Renal pelvis (tissue), 12 donors: Measurements from ENCODE around the gene GPR50. TPM values are rescaled to one million over a fixed set of nuclear protein-coding genes. Genes with fewer than 3 reads are reported as not detected.

Experiments used
- DNase-seq: peaks from one replicate; pipeline ENCODE4 v3.0.0-alpha.2; 2013
- long read RNA-seq, 16 experiments: transcript quantifications; one replicate each; lab custom pipeline, GENCODE V29; 2026
- polyA plus RNA-seq, 3 donors: library from polyadenylated mRNA; unstranded; fragments of 120-200 nt; gene quantifications; one replicate each; pipeline ENCODE4 v1.2.1, GENCODE V29; 2013; ENCODE audit not compliant: insufficient read length in 3 of 3

GPR50 gene
- polyA plus RNA-seq = not detected
- long read RNA-seq, donor 1 = 0 reads
- long read RNA-seq, donor 2 = 0 reads
- long read RNA-seq, donor 3 = 0 reads
- long read RNA-seq, donor 4 = 0 reads
- long read RNA-seq, donor 5 = 0 reads
- long read RNA-seq, donor 6 = 0 reads
- long read RNA-seq, donor 7 = 0 reads
- long read RNA-seq, donor 8 = 0 reads
- long read RNA-seq, donor 9 = 0 reads
- long read RNA-seq, donor 10 = 0 reads
- long read RNA-seq, donor 11, partial matches to known transcripts = 0 of 1 reads
- long read RNA-seq, donor 11, other reads (novel, unspliced or antisense) = 0 of 1 reads
- long read RNA-seq, donor 12 = 0 reads
- long read RNA-seq, donor 13 = 0 reads
- long read RNA-seq, donor 14 = 0 reads
- long read RNA-seq, donor 15 = 0 reads
- long read RNA-seq, donor 16 = 0 reads

DNA sequence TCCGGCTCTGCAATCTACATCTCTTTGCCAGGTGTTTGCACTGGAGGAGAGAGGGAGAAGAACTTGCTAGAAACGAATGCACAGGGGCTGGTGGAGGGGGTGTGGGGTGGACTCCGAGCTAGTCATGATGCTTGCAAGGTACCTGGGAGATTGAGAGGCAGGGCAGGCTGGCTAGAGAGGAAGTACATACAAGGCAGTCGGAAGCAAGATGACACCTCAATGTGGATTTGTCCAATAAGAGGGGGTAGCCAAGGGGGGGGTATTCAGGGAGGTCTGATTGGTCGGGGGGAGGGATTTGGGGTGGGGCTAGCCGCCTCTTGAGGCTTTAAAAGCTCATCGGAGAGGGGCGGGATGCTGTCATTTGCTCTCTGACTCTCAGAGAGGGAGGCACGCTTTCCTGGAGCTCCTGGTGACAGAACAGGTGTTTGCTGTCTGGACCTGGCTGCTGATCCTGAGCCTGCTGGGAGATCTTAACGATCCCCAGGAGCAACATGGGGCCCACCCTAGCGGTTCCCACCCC is at the start of gene GPR50:
Gene GPR50 (plus strand): TSS at position 354 of the 520 bp plus-strand sequence. CDS start 138 bp downstream, at position 492.
- DNase-seq = no peak

DNA sequence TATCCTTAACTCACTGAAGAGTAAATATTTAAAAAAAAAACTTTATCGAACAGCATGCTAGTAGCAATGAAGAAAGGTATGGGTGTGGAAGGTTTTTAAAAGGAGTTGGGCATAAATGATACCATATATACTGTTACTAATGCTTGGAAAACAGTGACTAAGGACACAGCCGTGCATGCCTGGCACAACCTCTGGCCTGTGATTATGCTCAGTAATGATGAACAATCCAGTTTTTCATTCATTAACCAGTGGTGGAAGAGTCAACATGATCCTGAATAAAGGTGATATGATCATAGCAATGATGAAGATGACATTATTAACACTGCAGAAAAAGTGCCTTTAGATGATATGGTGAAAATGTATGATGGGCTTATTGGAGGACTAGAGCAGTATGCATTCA is 43.9 kb upstream of the GPR50 start:
- no peak for DNase-seq

DNA sequence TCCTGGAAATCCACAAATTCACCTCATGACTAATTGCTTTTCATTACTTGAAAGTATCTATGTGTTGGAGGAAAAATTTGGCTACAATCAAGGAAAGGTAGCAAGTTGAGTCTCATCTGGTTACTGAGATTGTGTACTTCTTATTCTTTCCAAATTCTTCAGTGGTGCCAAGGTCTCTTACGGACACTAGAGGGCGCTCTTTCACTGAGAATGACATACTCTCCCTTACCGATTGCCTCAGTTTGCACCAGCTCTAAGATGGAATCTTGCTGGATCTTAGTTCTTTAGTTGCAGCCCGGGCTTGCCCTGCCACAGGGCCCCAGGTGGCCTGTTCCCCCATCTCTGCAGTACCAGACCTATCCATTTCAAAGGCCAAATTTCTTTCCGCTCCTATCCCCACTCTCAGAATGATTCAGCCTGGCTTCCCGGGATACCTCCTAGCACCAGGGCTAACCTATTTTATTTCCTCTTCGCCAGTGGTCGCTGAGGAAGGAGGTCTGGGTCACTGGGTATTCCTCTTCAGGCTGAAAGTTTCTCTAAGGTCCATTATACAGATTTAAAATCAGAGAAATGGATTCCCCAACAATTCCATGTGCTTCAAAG is 24.6 kb upstream of the GPR50 start:
- peak; percentile 34 for DNase-seq

DNA sequence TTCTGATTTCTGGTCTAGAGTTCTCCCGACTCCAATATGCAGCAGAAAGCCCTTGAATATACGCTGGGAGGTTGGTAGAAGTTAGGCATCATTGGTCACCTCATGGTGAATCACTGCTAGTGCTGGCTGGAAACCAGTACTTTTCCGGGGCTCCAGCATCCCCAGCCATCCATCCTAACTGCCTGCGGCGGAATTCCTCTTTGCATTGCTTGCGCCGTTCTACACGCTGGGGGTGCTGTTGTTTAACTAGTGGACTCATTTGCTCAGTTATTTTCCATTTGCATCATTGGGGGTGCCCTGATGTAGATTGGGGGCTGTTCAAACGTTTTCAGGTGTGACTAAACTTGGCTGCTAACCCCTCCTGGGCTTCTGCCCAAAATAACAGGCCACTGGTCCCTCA is 23.3 kb upstream of the GPR50 start:
- DNase-seq = no peak

DNA sequence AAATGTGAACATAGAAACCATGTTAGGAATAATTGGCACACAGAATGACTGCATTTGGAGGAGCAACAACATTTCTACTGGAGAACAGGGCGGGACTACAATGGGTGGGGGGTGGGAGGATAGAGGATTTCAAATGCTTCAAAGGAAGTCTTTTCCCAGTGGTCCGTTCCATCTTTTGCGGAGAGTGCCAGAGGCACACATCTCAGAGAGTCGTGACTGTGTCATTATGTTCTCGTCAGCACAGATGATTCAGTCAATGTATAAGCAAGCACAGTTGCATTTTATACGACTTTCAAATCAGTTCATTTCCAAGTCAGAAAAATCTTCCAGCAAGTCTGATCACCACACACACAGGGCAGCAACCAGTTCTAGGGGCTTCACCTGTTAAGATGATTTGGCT is 22.7 kb upstream of the GPR50 start:
- DNase-seq = no peak

DNA sequence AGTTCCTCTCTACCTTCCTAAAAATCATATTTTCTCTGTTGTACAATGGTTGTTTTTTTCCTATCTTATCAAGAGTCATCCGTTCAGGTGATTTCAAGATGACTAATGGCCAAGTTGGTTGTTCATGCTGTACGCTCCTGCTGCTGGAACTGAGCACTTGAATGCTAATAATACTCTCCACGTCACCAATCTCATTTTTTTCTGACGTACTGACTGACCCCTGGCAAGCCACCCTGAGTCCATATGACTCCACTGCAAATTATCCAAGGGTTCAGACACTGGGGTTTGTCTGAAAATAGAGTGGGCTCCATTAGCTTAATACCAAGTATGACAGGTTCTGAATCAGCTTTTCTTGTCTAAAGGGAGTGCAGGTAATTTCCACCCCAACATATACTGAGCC is 21.1 kb upstream of the GPR50 start:
- no peak for DNase-seq

DNA sequence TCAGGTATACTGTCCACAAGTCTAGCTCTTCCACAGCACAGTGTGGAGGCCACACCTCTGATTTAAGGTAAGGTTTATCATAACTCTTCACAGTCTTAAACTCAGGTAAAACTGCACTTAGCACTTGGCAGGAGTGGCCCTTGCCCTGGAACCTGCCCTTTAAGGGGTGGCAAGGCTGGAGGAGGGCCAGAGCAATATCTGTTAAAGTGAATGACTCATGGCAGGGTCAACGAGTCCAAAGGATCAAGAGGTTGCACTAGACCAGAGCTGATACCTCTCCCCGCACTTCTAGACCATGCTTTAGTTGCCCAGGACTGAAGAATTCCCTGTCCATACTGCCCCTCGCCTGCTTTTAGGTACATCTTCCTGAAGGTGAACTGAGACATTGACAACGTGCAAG is 14.7 kb upstream of the GPR50 start:
- DNase-seq = no peak

DNA sequence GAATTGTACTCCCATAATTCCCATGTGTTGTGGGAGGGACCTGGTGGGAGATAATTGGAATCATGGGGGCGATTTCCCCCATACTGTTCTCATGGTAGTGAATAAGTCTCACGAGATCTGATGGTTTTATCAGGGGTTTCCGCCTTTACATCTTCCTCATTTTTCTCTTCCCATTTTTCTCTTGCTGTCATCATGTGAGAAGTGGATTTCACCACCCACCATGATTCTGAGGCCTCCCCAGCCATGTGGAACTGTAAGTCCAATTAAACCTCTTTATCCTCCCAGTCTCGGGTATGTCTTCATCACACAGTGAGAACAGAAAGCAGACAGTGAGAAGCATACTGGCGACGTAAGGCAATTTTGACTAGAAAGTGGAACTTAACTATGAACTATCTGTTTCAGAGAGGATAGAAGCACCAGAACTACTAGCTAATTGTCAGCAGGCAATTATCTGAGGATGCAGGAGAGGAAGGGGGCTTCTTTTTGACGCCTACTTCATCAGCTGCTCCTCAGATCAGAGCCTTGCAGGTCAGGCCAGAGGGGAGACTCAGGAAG is 8.5 kb upstream of the GPR50 start:
- DNase-seq = no peak

DNA sequence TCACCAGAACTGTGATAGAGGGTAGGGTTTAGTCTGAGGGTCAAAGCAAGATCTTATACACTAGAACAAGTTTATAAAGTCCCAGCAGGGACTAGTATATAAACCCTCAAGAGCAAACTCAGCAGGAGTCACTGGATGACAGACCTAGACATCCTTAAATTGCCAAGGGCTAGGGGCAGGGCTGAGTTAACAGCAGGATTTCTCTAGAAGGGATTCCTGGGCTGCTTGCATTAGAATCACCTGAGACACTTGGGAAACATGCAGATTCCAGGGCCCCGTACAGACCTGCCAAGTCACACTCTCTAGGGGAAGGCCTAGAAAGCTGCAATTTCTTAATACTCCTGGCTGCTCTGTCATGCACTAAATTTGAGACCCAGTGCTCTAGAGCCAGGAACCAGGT is 6.6 kb upstream of the GPR50 start:
- no peak for DNase-seq

DNA sequence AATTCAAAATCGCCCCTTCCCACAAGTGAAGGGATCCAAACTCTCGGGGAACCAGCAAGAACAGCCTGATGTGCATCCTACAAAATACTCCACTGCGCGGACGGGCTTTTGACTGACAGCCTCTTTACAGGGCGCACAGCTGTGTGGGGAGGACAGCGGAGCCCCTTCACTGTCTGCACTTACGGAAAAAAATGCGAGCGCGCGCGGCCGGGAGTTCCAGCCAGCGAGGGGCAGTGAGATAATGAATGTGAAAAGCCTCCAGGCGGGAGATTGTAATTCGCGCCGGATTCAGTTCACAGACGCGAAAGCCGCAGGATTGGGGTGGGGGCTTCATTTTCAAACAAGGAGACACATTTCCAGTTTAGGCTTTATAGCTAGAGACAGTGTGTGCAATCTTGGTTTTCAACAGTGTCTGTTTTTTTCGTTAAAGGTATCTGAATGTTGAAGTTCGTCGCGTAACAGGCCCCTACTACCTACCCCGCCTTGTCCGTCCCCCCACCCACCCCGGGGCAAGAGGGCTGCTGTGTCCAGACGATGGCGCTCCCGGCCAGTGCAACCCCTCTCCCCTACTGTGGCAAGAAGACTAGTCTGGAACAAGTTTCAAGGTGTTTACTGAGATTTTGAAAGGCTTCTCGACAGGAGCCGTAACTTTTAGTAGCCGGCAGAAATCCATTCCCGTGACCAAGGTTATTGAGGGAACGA is 1.7 kb upstream of the GPR50 start:
- no peak for DNase-seq

DNA sequence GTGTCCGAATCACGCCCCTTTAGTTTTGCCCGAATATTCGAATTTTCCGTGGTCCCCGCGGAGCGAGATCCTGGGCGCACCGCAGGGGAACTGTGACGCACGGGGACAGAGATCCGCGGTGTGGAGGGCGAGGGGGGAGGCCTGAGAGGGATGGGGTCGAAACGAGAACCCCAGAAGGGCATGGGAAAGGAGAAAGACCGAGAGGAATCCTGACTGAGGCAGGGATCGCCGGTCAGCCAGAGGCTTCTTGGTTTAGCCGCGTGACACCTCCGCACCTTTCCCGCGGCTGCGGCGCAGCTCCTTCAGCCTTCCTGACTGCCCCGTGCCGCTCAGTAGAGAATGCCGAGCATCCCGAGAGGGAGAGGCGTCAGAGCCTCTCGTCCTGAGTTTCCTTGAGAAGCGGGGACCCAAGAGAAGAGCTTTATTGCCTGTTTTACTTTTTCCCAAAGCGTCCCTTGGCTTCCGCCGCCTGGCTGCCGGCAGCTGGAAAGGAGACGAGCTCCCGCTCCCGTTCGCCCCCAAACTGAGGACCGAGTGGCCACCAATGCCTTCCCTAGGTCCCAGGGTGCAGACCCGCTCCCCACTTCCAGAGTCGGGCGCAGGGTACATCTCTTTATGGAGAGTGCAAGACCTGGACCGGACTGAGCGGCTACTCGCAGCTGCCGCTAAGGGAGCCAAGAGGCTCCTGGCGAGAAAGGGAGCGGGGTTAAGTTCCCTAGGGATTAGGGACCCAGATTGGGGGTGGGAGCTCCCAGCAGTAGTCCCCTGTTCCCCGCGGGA is 911 bp upstream of the GPR50 start:
- DNase-seq = no peak

DNA sequence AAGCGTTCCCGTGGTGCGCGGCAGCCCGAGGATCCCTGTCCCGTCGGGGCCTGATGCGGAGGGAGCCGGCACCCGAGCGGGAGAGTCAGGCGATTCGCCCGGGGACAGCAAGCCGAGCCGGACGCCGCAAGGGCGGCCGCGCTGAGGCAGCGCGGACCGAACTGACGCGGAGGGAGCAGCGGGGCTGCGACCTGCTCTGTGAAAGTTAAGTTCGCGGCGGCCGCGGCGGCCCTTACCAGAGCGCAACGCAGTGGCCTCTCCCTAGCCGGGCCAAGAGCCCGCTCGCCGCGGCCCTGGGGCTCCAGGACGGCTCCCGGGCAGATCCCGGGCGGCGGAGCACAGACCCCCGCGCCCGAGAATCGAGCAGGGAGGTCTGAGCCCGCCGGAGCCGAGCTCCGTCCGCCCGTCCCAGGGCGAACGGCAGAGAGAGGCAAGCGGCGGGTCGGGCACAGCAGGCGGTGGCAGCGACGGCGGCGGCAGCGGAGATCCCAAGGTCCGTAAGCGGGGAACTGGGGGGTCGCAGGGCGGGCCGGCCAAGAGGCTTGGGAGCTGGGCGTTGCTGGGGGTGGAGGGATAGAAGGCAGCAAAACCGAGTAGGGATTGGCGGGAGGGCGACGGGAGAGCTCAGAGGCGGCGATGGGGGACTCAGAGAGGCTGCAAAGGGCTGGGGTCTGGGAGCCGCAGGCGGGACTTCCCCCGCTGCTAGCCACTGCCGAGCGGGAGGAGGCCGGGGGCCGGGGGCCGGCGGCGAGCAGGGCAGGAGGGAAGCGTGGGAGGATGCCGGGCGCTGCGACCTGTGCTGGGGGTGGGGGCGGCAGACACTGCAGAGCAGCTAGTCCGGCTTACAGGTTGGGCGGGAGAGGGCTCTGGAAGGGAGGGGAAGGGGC is 1.0 kb downstream of the GPR50 start:
- DNase-seq = no peak

DNA sequence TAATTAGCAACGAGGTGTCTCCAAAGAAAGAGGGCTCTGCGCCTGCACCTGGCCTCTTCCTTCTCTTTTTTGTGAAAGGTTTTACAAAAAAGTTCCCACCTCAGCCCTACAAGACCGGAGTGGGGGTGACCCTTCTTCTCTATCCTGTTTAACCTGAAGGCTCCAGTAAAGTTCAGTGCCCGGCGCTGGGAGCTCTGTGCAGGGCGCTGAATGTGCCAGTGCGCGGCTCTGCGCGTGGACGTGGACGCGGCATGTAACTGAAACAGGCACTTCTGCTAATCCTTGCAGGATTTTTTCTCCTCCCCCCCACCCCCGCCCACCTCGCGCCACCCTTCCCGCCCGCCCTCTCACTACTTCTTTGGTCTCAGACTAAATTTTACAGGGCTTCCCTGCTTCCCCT is 2.4 kb downstream of the GPR50 start:
- DNase-seq = no peak

DNA sequence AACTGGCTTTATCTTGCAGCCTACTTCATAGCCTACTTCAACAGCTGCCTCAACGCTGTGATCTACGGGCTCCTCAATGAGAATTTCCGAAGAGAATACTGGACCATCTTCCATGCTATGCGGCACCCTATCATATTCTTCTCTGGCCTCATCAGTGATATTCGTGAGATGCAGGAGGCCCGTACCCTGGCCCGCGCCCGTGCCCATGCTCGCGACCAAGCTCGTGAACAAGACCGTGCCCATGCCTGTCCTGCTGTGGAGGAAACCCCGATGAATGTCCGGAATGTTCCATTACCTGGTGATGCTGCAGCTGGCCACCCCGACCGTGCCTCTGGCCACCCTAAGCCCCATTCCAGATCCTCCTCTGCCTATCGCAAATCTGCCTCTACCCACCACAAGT is 4.0 kb downstream of the GPR50 start:
- DNase-seq = no peak

DNA sequence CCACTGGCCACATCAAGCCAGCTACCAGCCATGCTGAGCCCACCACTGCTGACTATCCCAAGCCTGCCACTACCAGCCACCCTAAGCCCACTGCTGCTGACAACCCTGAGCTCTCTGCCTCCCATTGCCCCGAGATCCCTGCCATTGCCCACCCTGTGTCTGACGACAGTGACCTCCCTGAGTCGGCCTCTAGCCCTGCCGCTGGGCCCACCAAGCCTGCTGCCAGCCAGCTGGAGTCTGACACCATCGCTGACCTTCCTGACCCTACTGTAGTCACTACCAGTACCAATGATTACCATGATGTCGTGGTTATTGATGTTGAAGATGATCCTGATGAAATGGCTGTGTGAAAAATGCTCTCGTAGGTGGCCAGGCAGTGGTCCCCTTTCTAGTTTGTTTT is 4.7 kb downstream of the GPR50 start:
- DNase-seq = no peak

DNA sequence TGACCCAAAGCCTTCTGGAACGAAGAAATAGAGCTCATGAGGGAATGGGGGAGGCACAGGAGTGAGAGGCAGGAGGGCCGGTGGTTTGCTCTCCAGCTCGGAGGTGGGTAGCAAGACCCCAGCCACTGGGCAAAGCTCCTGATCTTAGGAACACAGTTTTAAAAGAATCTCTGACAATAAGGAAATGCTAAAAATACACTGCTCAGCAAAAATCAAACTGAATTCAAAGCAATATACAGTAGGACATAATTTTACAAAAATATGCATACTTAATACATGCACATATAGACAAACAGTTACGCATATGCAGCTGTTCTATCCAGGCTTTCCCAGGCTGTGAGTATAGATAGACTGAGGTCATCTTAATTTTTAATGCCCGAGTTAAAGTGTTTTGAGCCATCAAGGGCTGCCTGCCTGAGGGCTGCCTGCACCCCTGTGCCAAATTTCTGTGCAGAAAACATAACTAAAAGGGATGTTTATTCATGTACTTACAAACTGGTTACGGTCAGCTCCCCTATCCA is 6.9 kb downstream of the GPR50 start:
- DNase-seq = no peak

DNA sequence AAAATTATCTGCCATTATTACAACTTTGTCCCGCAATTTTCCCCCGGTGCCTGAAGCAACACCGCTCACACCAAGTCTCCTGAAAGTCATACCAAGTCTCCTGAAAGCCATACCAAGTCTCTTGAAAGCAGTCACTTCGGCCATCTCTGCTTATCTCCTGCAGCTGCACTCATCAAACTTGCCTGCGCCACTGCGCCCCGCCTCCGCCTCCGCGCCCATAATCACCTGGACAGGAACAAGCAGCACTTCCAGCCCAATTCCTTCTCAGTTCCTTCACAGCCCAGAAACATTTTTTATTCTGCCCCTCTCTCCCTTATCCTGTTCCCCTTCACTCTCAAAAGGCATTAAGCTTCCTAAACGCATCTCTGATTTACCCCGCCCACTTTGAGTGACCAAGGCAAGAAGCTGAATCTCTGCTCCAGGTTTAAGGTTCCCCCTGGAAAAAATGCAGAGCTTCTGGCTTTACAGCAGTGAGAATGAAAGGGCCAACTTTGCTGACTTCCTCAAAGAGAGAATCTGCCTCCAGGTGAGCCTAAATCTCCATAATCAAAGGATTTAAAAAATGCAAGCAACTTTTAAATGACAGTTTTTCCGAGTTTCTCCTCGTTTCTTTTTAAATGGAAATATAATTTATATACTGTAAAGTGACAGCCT is 7.7 kb downstream of the GPR50 start:
- no peak for DNase-seq

DNA sequence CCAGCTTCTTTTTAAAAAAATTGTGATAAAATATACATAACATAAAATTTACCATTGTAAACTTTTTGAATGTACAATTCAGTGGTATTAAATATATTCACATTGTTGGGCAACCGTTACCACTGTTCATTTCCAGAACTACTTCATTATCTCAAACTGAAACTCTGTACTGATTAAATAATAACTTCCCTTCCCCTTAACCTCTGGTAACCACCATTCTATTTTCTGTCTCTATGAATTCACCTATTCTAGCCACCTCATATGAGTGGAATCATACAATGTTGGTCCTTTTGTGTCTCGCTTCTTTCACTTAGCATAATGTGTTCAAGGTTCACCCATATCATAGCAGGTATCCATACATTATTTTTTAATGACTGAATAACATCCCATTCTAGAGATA is 8.3 kb downstream of the GPR50 start:
- no peak for DNase-seq

DNA sequence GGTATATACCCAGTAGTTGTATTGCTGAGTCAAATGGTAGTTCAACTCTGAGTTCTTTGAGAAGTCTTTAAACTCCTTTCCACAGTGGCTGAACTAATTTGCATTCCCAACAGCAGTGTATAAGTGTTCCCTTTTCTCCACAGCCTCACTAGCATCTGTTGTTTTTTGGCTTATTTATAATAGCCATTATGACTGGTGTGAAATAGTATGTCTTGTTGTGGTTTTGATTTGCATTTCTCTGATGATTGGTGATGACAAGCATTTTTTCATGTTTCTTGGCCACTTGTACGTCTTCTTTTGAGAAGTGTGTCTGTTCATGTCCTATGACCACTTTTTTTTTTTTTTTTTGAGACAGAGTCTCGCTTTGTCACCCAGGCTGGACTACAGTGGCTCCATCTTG is 30.5 kb downstream of the GPR50 start:
- DNase-seq = no peak

DNA sequence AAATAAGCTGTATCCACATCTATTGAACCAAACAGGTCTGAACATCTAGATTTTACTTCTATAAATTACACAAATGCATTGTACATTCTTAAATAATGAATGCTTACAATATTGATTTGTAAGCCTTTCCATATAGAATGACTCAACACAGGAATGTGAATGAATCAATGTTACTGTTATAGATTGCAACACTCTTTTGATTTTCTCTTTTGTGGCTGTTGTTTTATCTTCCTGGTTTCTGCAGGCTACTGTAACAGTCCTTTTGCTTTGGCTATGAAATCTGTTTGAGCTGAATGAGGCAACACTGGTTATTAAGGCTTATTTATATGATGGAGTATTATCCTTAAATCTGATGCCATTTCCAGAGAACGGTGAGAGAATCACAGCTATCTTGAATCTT is 49.5 kb downstream of the GPR50 start:
- DNase-seq = no peak
